NCI-H1417 (cell line): Measurements from ENCODE around the gene FAAP20.
A peak's percentile ranks its signal among the peaks of the same experiment; 100 is the strongest.

Experiments
- DNase-seq, 3 experiments: peaks; one replicate each; lab custom pipeline; 2025; lab: John Stamatoyannopoulos, UW

The FAAP20 gene, protein sequence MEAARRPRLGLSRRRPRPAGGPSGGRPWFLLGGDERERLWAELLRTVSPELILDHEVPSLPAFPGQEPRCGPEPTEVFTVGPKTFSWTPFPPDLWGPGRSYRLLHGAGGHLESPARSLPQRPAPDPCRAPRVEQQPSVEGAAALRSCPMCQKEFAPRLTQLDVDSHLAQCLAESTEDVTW

DNA sequence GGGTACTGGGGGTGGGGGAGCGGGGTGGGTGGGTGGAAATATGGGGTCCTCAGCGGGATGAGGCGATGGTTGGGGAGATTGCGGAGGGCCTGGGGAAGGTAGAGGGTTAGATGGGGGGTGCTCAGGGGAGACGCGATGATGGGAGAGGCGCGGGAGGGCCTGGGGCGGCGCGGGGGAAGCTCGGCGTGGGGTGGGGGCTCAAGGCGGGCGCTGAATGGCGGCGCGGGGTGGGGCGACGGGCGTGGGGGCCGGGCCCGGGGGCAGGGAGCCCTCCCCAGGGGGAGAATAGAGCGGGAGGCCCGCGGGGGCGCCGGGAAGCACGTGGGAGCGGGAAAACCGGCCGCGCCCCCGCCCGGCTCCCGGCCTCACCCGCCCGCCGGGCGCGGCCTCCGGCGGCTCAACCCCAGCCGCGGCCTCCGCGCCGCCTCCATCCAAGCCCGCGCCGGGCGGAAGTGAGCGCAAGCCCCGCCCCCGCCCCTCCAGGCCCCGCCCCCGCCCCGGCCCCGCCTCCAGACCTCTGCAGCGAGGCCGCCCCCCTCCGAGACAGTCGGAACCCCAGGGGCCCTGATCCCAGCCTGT is at the start of gene FAAP20:
Gene FAAP20, minus strand, starts transcription at position 454 of the 579 bp plus-strand sequence. Its CDS starts 23 bp downstream, at position 431.
- DNase-seq: peak; percentile 59 to 81 (median 80)

DNA sequence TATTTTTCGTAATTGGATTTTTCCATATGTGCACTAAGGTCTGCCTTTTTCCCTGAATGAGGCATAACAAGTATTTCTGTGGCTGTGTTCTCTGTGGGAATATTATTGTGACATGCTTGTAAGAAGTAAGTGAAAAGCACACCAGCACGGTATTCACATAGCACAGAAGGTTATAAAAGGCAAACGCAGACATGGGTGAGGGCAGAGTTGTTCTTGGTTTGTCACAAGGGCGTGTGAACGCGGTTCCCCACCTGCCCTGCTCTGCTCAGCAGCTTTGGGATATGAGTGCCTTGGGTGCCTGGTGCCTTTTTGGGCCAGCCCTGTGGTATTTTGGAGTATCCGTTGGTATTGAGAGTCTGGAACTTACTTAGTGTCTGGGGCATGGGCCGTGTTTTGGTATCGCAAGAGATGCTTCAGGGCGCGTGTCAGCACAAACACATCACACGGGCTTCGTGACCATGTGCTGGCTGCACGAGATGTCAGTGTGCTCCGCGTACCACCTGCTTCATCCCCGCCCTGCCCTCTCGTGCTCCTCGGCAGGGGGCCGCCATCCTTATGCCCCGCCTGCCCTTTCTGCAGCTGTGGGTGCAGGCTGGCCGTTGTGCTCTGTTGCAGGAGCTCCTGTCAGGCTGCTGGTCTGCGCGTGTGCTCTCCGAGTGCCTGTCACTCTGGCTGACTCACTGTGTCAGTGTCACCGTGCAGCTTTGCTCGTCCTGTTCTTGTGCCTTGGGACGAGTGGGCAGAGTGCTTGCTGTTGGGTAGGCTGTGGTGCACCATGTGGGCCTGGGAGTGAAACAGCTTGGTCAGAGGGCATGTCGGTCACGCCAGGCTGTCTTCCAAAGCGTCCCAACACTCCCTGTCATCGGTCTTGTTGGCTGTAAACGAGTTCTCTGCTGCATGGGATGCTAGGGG is 48.5 kb upstream of the FAAP20 start:
- DNase-seq: peak; percentile 63 to 86 (median 63)

DNA sequence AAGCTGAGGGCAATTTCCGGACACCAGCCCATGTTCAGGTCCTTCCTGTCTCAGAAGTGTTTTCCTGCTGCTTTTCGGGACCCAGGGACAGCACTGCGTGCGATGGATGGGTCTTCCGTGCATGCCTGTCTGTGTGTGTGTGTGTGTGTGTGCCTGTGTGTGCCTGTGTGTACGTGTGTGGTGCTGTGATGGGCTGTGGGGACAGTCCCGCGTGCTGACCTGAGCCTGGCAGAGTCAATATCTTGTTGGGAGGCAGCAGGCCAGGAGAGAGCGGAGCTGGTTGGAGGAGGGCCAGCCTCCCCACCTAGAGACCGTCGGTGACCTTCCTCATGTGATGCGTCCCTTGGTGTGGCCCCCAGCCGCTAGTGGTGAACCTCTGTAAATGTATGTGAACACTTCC is 47.2 kb upstream of the FAAP20 start:
- DNase-seq: no peak

DNA sequence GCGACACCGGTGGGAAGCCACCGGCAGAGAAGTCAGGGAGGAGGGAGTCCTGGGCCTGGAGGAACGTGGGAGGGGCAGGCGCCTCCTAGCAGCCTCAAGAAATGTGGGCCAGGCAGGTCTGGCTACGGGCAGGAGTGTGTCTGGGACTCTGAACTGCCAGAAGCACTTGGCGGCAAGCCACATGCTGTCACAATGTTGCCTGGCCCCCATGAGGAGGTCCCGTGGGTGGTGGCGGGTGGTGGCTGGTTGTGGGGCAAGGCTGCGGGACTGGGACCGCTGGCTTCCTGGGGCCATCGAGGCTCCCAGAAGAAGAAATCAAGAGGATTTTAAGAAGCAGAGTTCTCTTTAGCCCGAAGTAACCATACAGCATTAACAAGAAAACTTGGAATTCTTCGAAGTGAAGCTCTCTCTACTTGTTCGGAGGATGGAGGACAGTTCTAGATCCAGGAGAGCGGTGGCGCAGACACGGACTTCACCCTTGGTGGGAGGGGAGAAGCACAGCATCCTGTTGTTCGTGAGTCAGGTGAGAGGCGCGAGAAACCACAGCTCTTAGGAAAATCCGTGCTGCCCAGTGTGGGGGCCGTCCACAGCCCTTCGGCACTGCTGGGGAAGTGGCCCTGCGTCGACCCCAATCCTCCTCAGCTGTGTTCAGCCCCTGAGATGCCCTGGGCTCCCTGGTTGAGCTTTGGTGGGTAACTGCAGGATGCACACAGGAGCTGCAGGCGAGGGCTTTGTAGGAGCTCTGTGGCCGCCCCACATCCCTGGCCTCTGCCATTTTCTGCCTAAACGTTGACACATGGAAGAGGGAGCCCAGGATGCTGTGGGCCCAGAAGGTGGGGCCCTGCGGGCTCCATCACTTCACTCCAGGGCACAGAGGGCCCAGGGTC is 45.9 kb upstream of the FAAP20 start:
- DNase-seq: no peak

DNA sequence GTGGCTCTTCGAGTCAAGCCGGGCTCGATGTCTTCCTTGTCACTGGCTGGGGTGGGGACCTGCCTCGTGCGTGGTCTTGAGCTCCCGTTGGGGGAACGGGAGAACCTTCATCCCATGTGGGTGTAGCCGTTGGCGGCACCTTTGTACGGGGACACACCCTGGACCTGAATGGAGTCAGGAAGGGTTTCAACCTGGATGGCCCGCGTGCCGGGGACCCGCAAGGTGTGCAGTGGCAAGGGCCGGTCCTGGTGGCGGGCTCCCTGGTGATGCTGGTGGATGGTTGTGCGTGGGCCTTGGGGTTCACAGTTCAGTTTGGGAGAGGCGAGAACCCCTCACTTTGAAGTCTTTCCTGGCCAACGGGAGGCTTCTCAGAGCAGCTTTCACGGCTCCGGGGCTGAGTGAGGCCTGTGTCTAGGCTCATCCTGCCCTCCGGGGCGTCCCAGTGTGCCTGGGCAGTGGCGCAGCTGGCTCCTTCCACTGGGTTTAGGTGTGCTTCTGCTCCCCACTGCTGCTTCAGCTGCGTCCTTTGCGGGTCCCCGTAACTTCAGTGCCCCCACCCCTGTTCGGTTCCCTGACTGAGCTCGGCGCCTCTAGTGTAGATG is 44.9 kb upstream of the FAAP20 start:
- no peak for DNase-seq

DNA sequence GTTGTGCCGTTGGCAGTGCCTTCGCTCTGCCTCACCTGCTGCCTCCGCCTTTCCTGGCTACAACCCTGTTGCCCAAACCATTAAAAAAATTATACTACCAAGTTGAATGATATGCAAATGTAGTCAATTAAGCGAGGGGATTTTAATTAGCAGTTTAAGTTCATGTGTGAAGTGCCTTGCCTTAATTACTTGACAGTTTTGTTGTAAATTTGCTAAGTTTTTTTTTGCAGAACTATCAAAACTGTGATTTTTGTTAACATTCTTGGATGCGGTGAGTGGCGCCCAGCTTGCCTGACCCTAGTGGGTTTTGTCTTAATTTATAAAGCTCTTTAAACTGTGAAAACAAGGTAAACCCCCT is 44.4 kb upstream of the FAAP20 start:
- DNase-seq: no peak

DNA sequence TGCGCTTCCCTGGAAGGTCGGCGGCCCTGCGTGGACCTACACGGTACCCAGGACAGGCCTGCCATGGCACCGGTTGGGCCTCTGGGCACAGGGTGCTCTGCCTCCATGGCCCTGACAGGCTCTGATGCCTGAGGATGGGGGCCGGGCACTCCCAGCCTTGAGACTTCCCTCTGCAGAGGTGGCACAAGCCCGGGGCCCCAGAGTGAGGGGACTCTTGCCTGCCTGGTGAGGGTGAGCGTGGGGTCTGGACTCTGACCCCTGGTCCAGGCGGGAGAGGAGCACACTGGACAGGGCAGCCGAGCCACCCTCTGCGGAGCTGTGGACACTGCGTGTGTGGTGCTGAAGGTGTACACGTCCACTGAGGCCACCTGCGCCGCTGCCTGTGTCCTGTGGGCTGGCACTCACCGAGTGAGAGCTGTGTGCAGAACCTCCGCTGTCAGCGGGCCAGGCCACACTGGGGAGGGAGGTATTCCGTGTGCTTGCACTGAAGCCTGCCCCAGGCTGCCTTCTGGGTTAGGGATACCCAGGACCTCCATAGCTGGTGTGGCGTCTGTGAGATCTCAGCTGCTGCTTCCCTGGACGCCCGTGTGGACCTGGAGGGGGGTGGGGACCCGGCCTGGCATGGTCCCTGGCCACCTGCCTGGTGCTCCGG is 43.9 kb upstream of the FAAP20 start:
- DNase-seq: no peak

DNA sequence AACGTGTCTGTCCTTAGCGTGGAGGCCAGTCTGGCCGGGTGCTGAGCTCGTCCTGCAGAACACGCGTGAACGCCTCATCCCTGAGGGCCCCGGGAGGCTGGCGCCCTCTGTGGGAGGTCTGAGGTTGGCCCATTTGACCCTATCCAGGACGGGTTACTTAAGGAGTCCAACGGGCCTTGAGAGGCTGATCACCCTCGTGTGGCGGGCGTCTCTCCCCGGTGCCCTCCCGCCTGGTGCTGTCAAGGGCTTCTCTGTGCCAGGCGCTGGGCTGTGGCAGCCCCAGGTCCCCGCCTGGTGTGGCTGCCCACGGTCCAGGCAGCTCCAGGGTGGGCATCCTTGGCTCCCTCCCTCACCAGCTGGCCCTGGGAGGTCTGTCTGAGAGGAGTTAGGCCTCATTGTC is 43.2 kb upstream of the FAAP20 start:
- no peak for DNase-seq

DNA sequence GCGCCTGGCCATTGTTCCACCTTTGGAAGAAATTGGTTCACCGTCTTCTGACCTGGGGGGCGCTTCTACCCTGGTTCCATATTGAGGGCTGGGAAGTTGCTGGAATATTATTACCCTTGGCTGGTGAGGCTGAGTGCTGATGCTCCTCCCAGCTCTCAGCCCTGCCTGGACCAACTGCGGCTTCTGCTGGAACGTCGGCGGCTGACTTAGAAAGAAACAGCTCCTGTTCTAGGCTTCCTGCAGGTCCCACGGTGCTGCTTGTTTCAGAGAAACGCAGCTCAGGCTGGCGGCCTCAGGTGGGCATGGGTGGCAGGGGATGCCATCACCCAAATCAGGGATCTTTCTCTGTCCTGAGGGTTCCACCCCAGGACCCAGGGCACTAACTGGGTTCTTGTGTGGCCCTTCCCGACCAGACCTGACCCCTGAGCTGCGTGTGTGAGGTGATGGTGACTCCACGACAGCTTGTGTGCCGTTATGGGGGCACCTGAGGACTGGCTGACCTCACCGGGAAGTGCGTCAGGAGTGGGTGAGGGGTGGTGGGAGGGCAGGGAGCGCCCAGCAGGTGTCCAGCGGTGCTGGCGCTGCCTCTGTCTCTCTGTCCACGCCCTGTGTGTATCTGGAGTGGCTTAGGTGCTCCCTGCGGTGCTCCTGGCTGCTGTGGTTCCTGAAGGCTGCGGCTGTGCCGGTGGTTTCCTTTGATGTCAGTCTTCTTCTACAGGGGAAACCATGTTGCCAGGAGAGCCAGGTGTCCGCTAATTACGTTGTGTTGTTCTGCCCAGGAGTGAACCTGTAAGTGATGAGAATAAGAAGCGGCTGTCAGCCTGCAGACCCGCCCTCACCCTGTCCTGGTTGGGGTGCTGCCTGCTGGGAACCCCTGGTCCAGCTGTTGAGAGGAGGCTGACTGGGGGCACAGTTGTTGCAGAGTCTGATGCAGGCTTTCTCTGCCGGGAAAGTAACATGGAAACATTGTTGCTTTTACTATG is 42.4 kb upstream of the FAAP20 start:
- DNase-seq: peak in 2 of 3 experiments; percentile 69 to 86

DNA sequence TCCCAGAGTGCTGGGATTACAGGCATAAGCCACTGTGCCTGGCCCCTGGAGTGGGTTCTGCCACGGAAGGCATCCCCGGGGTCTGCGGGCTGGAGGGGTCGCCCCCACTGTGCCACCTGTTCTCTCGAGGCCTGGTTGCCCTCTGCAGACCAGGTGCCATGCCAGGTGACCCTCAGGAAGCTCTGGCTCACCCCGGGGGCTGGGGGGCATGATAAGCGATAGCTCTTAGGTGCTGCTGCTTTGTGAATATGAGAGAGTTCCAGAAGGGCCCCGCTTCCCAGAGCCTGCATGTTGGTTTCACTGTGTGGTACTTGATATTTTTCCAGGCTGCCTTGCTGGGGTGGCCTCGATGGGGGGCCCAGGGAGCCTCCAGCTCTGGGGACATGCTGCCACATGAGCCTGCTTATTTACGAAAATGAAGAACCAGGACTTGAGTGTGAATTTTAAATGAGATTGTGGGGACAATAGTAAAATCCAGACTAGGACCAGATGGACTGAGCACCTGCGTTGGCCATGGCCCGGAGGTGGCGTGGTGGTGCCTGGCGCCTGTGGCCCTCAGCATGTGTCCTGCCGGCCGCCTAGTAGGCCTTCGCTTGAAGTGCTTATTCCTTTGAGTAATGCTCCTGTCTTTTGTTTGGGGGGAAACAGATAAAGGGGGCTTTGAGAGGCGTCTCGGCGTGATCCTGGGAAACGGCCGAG is 40.9 kb upstream of the FAAP20 start:
- no peak for DNase-seq

DNA sequence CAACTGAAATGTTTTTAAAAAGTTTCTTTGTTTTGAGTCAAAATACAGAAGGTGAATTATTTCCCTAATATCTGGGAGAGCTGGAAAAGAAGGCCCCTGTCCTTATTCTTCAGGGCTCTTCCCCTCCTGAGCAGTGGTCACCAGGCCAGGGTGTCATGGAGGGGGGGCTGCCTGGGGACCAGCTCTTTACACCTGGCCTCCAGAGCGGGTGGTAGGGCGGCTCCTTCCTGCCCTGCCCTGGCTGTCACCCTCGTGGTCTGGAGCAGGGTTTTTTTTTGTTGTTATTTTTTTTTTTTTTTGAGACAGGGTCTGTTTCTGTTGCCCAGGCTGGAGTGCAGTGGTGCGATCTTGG is 40.2 kb upstream of the FAAP20 start:
- DNase-seq: no peak

DNA sequence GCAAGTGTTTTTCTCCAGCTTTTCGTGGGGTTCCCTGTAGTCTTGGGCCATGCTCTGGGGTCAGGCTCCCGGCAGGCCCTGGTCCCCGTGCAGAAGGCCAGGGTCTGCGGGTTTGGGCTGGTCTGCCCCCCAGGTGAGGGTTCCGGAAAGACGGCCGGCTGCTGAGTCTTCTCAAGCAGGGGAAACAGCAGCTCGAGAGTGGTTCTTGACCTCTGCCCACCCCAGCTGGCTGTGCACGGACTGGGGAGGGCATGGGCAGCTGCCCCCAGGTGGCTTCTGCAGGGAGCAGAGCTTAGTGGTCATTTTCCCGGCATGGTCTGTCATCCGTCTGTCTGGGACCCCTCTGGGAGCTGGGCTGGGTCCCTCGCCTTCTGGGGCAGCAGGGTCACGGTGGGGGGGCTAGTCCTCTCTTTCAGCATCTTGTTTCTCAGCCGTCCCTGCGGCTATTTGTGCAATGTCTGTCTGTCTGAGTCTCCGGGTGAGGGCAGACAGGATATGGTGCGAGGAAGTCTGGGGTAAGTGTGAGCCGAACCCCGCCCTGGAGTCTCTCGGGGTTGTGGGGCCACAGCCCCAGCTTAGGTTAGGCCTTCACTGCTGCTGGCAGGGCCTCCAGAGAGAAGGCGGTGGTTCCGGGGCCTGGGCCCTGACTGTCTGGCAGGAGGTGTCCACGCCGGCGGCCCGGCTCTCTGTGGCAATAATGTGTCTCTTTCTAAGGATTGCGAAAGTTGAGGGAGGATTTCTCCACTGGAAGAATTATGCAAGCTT is 39.6 kb upstream of the FAAP20 start:
- DNase-seq: no peak

DNA sequence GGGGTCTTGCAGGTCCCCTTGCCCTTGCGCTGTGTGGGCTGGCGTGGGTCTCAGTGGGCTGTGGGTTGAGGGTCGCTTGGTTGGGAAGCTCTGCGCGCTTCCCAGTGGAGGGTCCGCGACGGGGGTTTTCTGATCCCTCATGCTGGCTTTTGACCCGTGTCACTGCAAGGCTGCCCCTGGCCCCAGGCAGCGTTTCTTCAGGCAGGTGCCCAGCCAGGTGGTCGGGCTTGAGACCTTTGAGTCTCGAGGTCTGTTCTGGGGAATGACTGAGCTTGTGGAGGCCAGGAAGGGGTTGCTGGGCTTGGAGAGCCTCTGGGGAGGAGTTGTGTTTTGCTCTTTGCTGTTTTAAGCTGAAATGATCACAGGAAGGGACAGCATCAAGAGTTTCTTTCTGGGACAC is 38.9 kb upstream of the FAAP20 start:
- DNase-seq: no peak

DNA sequence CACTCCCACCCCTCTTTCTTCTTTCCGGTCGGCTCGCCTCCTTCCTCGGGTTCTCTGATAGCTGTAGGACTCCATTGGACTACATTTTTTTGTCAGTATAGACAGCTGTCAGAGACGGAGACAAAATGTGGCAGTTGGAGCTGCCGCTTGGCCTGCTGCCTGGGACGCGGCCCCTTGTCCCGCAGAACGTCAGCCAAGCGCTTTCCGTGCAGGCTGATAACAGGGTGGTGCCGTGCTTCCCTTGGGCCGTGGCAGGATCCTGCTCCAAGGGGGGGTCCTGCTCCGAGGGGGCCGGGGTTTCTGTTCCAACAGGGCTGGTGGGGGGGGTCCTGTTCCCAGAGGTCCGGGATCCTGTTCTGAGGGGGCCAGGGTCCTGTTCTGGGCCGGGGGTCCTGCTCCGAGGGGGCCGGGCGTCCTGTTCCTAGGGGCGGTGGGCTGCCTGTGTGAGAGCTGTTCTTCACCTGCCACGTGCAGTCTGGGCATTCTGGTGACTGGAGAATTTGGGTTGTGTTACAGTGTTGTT is 38.4 kb upstream of the FAAP20 start:
- no peak for DNase-seq

DNA sequence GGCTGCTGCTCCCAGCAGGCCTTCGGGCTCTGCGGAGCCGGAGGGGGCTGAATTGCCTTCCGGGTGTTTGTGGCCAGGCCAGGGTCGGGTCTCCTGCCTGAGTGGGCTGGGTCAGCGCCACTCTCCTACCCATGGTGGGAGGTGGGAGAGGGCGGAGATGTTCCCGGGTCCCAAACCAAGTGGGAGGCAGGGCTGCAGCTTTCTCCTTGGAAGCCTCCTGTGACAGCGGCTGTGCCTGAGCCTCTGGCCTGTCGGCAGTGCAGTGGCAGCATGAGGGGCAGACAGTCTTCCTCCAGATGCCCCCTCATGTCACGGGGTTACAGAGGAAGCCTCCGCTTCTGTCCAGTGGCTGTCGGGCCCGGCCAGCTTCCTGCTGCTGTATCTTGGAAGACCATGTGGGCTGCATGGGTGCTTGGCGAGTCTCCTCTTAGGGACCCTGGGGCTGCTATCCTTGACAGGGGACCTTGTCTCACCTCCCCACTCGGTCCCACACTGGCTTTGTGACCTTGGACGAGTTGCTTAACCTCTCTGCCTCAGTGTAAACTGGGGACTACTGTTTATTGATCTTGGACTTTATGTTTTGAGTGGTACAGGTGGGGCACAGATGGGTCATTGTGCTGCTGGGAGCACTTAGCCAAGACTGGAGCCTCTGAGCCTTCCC is 37.8 kb upstream of the FAAP20 start:
- no peak for DNase-seq

DNA sequence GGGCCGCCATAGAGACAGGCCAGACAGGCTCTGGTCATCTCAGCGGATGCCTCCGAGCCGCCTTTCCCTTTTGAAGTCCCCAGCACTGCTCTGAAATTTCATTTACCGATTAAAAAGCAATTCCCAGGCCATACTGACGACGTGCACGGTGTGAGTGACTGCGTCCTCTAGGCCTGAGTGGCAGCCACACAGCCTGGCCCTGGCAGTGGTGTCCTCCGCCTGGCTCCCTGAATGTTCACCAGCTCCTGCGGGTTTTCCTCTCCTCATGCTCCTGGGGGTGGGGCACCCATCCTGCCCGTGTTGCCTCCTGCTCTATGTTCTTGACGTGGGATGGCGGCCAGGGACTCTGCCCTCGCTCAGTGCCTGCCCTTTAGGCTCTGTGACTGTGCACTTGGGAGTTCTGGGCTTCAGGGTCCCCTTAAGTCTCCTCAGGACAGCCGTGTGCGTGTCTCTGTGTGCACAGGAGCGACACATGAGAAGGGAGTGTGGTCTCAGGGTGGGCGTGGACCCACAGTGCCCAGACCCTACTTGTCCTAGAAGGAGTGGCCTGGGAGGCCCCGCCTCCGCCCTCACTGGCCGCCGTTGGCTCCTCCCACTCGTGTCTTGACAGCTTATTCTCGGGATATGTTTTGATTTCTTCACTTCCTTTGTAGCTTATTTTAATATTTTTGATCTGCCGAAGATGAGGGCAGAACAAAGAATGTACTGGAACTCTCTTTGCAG is 37.1 kb upstream of the FAAP20 start:
- DNase-seq: peak in 2 of 3 experiments; percentile 26 to 27
